IPS-18c (cell line): ENCODE measurements around the gene SH3YL1.

Experiments
- H3K4me3 ChIP-seq: 2 replicates; pipeline ENCODE4 v1.7.0; 2013; ENCODE audit warnings: low read depth, mild to moderate bottlenecking, low read length, moderate library complexity; ENCODE audit not compliant: insufficient read depth
- H3K9me3 ChIP-seq: one replicate; pipeline ENCODE4 v1.6.1; 2013; ENCODE audit warnings: mild to moderate bottlenecking, low read length, moderate library complexity; ENCODE audit not compliant: control insufficient read depth, insufficient read depth

Gene SH3YL1

DNA sequence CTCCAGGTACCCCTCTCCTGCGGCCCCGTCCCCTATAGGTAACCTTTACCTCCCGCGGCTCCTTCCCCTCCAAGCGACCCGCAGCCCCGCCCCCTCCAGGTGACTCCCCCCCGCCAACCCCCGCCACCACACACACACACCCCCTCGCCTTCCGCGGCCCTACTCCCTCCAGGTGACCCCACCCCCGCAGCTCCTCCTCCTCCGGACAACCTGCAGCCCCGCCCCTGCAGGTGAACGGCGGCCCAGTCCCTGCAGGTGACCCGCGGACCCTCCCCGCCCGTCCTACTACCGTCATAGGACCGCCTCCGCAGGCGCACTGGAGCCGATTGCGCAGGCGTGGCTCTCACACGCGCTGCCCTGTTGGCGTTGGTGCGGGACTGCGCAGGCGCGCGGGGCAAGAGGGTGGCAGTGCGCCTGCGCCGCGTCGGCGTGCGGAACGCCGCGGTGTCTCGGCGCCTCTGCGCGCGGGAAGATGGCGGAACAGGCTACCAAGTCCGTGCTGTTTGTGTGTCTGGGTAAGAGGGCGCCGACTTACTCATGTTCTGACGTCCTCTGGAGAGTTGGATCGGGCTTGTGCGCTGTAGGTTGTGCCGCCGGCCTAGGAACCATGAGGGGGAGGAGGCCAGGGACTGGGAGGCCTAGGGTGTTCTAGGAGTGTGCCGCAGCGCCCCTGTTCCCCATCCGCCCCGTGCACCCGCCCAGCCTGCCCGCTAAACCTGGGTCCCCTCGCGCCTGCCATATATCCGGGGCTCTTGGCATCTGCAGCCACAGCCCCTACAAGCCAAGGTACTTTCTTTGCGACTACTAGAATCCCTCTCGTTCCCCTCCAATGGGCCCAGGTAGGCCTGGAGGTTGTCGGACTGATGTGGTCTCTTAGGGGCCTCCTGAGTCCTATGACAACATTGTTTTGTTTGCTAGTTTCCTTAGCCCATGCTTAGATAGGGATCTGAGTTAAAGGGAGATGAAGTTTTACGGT, 949 bp upstream of the SH3YL1 start, which contains the start of gene ACP1:
Gene ACP1 (plus strand): TSS at position 455 of the 976 bp plus-strand sequence. CDS start 18 bp downstream, at position 473.
- H3K4me3 ChIP-seq, result peak within 1 kb of the TSS; percentile 94

DNA sequence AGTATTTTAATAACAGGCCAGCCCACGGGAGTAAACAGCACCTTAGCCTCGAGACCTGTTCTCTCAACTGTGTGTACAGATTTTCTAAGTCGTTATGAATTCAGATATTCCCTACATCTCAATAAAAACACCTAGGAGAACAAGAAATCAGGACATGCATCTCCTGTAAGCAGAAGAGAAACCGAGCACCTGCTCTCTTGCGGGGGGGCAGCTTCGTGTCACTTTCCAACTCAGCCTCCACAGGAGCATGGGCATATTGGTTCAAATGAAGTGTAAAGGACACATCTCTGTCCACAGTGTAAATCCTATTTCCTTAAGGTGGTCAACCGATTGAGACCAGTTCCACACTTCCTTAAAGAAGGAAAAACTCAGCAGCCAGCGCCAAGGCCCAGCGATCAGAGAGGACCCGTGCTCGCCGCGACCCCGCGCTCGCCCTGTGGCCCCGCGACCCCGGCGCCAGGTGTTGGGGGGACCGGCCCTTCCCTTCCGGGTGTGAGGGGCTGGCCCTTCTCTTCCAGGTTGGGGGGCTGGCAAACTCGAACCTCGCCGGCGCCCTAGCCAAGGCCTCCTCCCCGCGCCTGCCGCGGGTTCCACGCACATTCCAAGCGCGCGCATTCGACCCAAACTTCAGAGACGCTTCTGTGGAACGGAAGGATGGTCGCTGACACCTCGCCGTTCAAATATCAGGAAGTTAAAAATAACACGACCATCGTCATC, 652 bp downstream of the SH3YL1 start:
- Histone ChIP-seq H3K9me3 (no peaks in the 10 kb centered on the region), H3K4me3 (peak overlapping the region; percentile 78)

More for the DNA sequence above, 949 bp upstream of the SH3YL1 start, which contains the start of gene ACP1:
- H3K9me3 ChIP-seq, result no peaks in the 10 kb centered on the region

DNA sequence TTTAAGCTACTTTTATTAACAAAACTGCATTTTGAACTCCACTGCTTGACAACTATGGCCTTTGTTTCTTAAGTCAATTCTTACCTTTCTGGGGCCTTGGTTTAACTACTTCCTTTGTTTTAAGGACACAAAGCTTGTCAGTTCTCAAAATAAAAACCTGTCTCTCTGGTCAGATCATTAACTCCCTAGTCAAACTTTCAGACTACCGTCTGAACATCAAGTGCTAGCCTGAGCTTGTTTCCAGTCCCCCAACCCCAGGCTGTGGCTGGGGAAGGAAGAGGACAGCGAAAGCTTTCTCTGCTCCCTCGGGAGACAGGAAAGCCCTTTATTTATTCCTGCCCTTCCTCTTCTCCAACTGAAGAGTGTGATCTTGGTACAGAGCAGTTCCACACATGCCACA, 1.7 kb downstream of the SH3YL1 start:
- no peak overlapping the region for H3K4me3 ChIP-seq

DNA sequence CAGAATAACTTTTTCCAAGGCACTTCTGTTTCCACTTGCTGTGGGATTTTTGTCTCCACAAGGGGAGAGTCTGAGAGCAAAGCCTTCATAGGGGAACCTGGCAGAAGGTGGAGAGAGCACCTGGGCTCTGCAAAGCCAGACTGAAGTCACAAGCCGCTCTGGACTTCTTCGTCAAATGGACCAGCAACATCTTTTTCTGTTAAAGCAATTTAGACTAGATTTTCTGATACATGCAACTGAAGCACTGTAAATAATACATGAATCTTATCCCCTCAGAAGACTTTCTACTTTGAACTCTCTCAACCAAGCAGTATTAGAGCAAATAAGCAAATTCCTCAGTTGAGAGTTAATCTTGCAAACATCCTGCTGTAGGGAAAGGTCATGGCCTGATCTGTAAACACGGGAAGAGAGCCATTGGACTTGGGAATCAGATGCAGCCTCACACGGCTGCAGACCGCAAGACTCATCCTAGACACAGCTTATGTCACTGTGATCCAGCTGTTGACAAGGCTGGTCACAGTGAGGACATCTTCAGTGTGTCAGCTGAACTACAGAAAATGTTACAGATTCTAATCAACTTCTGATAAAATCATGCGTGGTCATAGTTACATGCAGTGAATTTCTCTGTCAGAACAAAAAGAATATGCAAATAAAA, 3.2 kb downstream of the SH3YL1 start:
- Histone ChIP-seq H3K9me3 (no peaks in the 10 kb centered on the region), H3K4me3 (no peak overlapping the region)

More for the DNA sequence above, 1.7 kb downstream of the SH3YL1 start:
- H3K9me3 ChIP-seq, result no peaks in the 10 kb centered on the region

DNA sequence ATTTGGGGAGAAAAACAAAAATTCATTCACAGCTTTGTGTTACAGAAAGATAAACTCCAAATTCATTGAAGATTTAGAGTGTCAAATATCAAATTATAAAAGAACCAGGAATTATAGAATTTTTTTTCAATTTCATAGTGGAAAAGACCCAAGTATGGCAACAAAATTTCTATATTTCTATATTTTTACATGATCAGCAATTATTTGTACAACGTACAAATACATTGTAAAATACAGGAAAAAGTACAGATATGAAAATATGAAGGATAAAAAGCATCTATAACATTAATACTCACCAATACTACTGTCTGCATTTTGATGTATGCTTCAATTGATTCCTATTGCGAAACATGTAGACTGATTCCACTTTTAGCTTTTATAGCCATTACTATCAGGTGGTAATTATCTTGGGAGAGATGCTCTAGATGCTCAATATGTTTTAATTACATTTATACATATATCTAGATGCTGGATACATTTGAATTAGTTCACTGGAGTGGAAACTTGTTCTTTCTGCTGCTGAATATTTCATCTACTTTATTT, 4.0 kb downstream of the SH3YL1 start:
- no peaks in the 10 kb centered on the region for H3K9me3 ChIP-seq
- no peak overlapping the region for H3K4me3 ChIP-seq

DNA sequence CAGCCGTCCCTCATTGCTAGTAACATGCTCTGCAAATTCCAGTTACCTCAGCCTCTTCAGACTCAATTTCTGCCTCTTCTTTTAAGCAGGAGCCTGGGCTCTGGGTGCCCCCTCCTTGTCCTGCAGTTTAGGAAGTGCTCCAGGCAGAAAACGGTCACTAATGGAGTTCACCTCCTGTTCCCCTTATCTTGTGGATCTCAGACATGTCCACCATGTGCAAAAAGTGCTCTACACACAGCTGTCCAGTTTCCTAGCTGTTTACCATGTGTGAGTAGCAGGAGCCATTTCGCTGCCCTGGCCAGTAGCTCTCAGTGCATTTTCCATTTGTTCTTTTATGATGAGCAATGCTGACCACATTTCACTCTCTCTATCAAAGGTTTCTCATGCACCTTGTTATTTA, 4.9 kb downstream of the SH3YL1 start:
- no peak overlapping the region for H3K4me3 ChIP-seq
- H3K9me3 ChIP-seq, result no peaks in the 10 kb centered on the region

DNA sequence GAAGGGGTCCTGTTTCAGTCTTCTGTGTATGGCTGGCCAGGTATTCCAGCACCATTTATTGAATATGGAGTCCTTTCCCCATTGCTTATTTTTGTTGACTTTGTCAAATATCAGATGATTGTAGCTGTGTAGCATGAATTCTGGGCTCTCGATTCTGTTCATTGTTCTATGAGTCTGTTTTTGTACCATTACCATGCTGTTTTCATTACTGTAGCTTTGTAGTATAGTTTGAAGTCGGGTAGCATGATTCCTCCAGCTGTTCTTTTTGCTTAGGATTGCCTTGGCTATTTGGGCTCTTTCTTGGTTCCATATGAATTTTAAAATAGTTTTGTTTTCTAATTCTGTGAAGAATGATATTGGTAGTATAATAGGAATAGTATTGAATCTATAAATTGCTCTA, 6.0 kb downstream of the SH3YL1 start:
- Histone ChIP-seq H3K4me3 (no peak overlapping the region), H3K9me3 (no peaks in the 10 kb centered on the region)

DNA sequence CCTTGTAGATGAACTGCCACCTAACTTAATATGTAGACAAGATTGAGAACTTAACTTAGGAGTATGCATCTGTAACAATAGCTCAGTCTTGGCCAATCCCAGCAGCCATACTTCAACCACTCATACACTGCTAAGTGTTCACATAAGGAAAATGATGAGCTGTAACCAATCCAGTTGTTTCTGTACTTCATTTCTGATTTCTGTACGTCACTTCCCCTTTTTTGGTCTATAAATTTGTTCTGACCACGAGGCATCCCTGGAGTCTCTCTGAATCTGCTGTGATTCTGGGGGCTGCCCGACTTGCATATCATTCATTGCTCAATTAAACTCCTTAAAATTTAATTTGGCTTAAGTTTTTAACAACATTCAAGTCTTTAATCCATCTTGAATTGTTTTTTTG, 6.4 kb downstream of the SH3YL1 start:
- H3K4me3 ChIP-seq, result no peak overlapping the region
- no peaks in the 10 kb centered on the region for H3K9me3 ChIP-seq

DNA sequence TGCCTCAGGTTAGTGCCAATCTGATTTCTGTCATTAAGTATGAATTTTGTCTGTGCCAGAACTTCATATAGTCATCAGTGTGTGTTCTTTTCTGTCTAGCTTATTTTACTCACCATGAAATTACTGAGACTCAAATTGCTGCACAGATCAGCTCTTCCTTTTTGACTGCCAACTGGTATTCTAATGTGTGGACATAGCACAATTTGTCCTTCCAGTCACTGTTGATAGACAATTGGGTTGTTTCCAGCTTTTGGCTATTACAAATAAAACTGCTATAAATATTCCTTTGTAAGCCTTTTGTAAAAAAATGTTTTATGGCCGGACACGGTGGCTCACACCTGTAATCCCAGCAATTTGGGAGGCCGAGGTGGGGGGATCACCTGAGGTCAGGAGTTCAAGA, 7.7 kb downstream of the SH3YL1 start:
- Histone ChIP-seq H3K9me3 (no peaks in the 10 kb centered on the region), H3K4me3 (no peak overlapping the region)

DNA sequence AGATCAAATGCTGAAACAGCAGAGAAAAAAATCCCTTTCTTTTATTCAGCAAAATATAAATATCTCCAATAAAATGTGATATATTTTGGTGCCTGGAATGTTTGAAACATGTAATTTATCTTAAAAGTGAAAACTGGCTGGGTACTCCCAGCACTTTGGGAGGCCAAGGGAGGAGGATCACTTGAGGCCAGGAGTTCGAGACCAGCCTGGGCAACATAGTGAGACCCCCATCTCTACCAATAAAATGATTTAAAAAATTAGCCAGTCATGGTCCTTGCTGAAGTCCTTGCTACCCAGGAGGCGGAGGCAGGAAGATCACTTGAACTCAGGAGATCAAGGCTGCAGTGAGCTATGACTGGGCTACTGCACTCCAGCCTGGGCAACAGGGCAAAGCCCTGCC, 8.6 kb downstream of the SH3YL1 start:
- Histone ChIP-seq H3K4me3 (no peak overlapping the region), H3K9me3 (no peaks in the 10 kb centered on the region)

DNA sequence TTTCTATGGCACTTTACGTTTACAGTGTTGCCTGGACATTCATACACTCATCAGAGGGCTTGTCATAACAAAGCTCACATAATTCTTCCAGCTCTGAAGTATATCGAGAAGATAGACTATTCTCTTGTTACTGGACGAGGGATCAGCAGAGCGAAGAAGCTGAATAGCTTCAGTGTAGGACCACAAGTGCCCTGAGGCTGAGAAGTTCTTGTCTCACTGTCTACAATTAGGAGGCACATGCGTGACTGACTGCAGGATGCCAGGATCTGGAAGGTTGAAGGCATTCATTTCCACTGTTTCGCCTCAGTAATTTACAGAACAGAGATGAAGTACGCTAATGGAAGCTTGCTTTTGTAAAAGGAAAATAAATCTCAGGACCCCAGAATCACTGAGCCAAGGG, 9.6 kb downstream of the SH3YL1 start:
- H3K9me3 ChIP-seq, result no peaks in the 10 kb centered on the region
- H3K4me3 ChIP-seq, result no peak overlapping the region

DNA sequence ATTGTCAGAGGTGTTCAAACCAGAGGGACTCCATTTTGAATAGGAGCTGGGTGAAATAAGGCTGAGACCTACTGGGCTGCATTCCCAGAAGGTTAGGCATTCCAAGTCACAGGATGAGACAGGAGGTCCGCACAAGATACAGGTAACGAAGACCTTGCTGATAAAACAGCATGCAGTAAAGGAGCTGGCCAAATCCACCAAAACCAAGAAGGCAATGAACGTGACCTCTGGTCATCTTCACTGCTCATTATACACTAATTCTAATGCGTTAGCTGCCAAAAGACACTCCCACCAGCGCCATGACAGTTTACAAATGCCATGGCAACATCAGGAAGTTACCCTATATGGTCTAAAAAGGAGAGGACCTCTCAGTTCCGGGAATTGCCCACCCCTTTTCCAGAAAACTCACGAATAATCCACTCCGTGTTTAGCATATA, 10.6 kb downstream of the SH3YL1 start:
- H3K9me3 ChIP-seq, result no peaks in the 10 kb centered on the region
- H3K4me3 ChIP-seq, result no peak overlapping the region

DNA sequence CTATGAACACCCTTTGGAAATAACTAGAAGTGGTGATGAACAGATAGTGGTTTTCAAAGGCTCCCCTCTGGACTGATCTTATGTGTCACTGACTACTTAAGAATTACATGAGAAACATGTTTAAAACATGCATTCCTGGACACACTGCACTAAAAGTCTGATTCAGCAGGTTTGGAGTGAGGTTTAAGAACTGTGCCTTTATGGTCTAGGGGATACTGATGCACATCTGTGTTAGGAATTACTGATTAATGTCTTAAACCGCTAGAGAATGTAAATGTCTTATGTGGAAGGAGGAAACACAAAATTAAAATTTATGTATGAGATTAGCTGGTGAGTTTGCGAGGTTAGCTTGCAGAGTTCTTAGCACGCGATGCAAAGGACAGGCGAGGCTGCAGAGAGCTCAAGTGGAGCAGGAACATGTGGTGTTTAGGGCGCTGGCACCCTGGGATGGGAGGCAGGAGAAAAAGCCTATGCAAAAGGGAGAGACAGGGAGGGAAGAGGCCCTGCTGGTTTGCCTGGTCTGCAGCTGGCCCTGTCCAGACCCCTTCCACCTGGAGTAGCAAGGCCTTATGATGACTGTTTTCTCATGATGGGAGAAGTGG, 11.7 kb downstream of the SH3YL1 start:
- no peak overlapping the region for H3K4me3 ChIP-seq
- H3K9me3 ChIP-seq, result no peaks in the 10 kb centered on the region

DNA sequence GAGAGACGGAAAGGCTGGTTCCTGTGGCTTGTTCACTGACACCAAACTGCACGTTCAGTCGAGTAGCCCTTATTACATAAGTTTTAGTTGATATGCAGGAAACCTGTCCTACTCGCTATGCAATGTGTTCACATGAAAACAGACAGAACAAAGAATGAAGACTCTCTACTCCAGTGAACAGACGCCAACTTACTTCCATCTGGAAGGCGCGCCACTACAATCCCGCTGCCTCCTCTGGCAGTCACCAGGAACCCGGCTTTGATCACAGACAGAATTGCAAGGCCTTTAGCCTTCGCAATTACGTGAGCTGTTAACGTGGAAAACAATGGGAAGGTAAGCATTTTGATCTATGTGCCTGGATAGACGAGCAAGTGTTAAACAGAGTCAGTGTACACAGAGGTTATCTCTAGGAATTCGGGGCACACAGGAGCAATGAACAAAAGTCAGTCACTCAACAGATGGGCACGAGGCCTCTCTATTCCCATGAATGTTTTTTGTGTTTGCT, 14.2 kb downstream of the SH3YL1 start:
- Histone ChIP-seq H3K9me3 (no peaks in the 10 kb centered on the region), H3K4me3 (no peak overlapping the region)

DNA sequence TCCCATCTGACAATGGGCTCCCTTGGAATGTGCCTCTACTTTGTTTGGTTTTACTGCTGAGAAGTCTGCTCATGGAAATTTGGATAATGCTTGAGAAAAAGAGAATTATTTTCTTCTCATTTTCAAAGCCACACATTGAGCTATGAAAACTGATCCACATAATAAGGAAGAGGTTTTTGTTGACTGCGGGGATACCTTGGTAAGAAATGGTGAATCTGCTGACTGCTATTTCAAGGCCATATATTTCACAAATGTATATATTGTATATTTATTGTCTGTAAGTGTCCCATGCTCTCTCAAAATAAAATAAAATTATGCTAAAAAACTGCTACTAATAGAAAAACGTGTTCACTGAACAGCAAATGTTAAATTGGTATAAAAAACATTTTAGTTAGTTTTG, 15.1 kb downstream of the SH3YL1 start:
- Histone ChIP-seq H3K9me3 (no peaks in the 10 kb centered on the region), H3K4me3 (no peak overlapping the region)

DNA sequence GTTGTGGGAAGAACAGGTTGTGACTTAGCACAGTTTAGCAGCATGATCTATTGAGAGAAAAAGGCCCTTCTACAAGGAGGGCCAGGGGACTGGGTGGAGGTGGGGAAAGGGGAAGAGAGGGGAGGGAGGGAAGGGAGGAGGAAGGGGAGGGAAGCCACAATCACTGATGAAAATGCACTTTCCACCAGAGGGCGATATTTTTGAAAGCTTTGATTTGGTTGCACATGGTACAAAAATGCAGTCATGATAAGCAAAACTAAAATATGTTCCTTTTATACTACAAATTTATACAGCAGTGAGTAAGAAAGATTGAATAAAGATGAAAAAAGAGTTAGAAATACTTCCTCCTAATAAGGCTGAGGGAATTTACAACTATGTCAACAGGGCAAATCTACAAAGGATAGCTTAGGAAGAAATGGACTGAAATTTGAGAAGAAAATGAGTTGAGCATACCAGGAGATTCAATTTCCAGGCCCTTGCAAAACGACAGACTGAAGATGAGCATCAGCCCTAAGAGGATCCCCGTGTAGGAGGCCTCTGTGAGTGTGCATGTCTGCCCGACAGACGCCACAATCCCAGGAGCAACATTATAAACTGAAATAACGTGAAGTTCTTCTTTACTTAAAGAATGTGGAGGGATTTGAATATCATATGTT, 17.2 kb downstream of the SH3YL1 start:
- no peaks in the 10 kb centered on the region for H3K9me3 ChIP-seq

More for the DNA sequence above, 17.2 kb downstream of the SH3YL1 start:
- no peak overlapping the region for H3K4me3 ChIP-seq
